ENCODE results near the gene ATP8A2. TPM values are rescaled to one million over a fixed set of nuclear protein-coding genes. Genes with fewer than 3 reads are reported as not detected.
A peak's percentile ranks its signal among the peaks of the same experiment; 100 is the strongest.

The ATP8A2 gene
- total RNA-seq, 2 experiments from 2014 or later = 0.22 to 0.24 TPM

DNA sequence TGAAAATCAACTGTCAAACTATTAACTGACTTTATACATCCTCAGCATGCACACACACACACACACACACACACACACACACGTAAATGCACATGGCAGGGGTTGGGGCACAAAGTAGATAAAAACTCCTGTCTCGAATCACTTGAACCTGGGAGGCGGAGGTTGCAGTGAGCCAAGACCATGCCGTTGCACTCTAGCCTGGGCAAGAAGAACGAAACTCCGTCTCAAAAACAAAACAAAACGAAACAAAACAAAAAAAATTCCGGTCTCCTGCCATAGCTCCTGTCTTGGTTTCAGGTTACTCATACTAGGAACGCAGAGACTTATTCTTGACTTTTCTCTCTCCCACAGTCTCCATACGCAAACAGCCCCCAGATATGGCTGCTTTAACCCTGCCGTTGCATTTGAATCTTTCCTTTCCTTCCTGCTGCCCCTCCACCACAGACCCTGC, 531.1 kb downstream of the ATP8A2 start:
- Mint-ChIP-seq H3K36me3 (ENCODE audit: low read depth) (peaks cover under 1% of the 10 kb centered on the region), H3K27me3 (ENCODE audit: low read depth) (no peaks in the 10 kb centered on the region), H3K4me3 (peak overlapping the region; percentile 1), H3K9me3 (peaks cover 2% of the 10 kb centered on the region), H3K4me1 (ENCODE audit: low read depth) (peaks cover 28% of the 10 kb centered on the region), H3K27ac (no peak overlapping the region)
- intact Hi-C loops (cut with micrococcal nuclease) = loop anchor here (1.0 to 10.0 kb wide), 5 partner anchors 22 to 1242 kb away; partner anchors contain the start of gene MTMR6
- DNase-seq = peak; percentile 28
- CTCF ChIA-PET = no interaction called here

DNA sequence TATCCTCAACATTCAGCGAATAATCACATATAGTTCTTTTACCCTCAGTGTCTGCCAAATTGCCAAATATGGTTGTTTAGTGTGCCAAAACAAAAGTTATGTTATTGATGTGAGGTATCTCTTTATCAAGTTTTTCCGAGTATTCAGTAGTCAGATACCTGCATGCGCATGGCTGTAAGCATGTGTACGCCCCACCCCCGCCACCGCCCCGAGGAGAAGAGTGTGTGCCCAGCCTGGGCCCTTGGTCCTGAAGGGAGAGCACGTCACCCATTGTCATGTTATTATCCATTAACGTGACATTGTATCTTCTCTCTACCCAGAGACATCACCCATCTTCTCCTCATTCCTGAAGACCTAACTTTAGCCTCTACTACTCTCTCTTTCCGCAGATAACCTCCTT, 533.1 kb downstream of the ATP8A2 start:
- H3K9me3 Mint-ChIP-seq = no peaks in the 10 kb centered on the region
- H3K36me3 Mint-ChIP-seq (ENCODE audit: low read depth) = no peaks in the 10 kb centered on the region
- CTCF ChIA-PET = no interaction called here
- H3K27me3 Mint-ChIP-seq (ENCODE audit: low read depth) = no peaks in the 10 kb centered on the region
- intact Hi-C loops (cut with micrococcal nuclease) = loop anchor here (10.0 kb wide), 3 partner anchors 280 to 1240 kb away; partner anchors contain the start of gene MTMR6
- H3K4me3 Mint-ChIP-seq = no peak overlapping the region
- H3K4me1 Mint-ChIP-seq (ENCODE audit: low read depth) = peaks cover 20% of the 10 kb centered on the region
- DNase-seq = no peak
- H3K27ac Mint-ChIP-seq = no peak overlapping the region

DNA sequence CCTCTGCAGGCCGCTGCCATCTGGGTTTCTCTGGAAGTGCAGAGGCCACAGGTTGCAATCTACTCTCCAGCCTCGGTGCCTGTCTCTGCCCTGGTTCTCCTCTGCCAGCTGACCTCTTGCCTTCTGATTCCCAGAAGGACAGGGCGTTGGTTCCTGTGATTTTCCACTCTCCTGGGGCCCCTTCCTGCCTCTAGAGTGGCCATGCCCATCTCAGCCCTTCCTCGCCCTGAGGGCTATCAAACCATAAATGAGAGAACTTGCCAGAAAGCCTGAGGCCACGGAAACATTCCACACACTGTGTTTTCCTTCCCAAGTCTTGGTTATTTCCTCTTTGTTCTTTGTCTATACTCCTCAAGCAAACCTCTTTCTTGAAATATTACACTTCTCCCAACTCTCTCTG, 533.8 kb downstream of the ATP8A2 start:
- intact Hi-C loops (cut with micrococcal nuclease) = loop anchor here (1.0 to 10.0 kb wide), 12 partner anchors 17 to 1239 kb away; partner anchors contain the start of genes MTMR6 and SHISA2
- CTCF ChIA-PET = no interaction called here
- no peak overlapping the region for H3K4me3 Mint-ChIP-seq

DNA sequence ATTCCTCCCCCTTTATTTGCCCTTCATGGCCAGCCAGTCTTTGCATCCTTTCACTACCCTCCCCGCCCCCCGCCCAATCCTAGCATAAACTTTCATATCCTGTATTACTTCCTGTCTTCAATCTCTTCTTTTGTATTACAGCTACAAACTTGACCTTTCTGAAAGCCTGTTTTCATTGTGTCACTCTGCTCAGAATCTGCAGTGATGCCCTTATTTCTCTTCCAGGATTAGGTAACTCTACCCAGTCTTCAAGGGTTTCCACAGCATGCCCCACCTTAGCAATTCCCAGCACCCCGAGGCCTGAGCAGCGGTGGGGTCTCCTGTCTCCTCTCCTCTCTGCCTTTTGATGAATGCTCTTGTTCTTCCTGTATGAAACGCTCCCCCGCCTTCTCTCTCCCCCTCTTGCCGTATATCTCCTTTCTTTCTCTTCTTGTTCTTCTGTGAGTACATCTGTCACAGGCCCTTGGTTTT, 534.5 kb downstream of the ATP8A2 start:
- H3K27me3 Mint-ChIP-seq (ENCODE audit: low read depth) = no peaks in the 10 kb centered on the region
- H3K4me1 Mint-ChIP-seq (ENCODE audit: low read depth) = peaks cover 6% of the 10 kb centered on the region
- no peaks in the 10 kb centered on the region for H3K9me3 Mint-ChIP-seq
- no peak overlapping the region for H3K27ac Mint-ChIP-seq
- no peaks in the 10 kb centered on the region for H3K36me3 Mint-ChIP-seq (ENCODE audit: low read depth)
- DNase-seq = peak; percentile 60
- CTCF ChIA-PET = interaction anchor here (0.6 kb wide), 1 partner anchor 531 kb away, joined by 3 read pairs; no protein-coding TSS in a partner anchor
- intact Hi-C loops (cut with micrococcal nuclease) = loop anchor here (1.0 to 10.0 kb wide), 12 partner anchors 18 to 1239 kb away; partner anchors contain the start of genes MTMR6 and SHISA2
- H3K4me3 Mint-ChIP-seq = no peak overlapping the region

More for the DNA sequence above, 533.8 kb downstream of the ATP8A2 start:
- H3K4me1 Mint-ChIP-seq (ENCODE audit: low read depth) = peaks cover 12% of the 10 kb centered on the region
- no peaks in the 10 kb centered on the region for H3K36me3 Mint-ChIP-seq (ENCODE audit: low read depth)
- H3K27me3 Mint-ChIP-seq (ENCODE audit: low read depth) = no peaks in the 10 kb centered on the region
- DNase-seq = no peak
- H3K9me3 Mint-ChIP-seq = no peaks in the 10 kb centered on the region
- no peak overlapping the region for H3K27ac Mint-ChIP-seq

DNA sequence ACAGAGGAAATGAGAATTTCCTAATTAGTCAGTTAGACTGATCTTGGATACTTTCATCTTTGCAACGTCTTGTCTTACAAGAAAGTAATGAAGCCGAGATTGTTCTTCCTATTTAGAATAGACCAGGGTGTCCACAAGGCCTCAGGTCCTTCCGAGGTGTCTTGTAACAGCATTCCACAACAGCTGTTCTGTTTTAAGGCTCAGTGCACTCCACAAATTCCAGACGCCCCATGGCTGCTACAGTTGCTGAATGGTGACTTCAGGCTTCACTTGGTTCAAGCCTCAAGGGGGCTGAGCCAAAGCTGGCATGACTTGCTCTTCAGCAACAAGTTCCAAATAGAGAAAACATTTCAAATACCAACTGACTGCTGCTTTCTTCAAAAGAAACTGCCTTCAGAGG, 536.6 kb downstream of the ATP8A2 start:
- DNase-seq = no peak
- Mint-ChIP-seq H3K27me3 (ENCODE audit: low read depth) (no peaks in the 10 kb centered on the region), H3K4me1 (ENCODE audit: low read depth) (peaks cover 3% of the 10 kb centered on the region), H3K9me3 (no peaks in the 10 kb centered on the region), H3K27ac (no peak overlapping the region), H3K4me3 (no peak overlapping the region), H3K36me3 (ENCODE audit: low read depth) (no peaks in the 10 kb centered on the region)
- CTCF ChIA-PET = no interaction called here
- intact Hi-C loops (cut with micrococcal nuclease) = loop anchor here (10.0 kb wide), 3 partner anchors 276 to 1236 kb away; partner anchors contain the start of gene MTMR6

DNA sequence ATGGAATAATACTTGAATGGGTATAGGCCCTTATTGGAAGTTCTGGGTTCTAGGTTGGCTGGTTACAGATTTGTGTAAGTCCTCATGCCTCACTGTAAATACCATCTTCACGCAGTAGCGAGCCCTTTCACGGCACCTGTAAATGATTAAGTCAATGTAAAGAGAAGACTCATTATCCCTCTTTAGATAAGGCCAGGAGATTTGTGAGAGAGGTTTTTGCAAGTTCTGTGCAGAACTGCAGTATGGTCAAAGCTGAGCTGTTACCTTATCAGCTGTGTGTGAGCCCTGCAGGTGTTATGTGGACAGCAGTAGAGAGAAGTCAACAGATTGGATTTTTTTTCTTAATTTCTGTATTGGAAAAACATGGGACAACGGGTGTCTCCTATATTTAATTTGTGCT, 538.5 kb downstream of the ATP8A2 start:
- no peak for DNase-seq
- Mint-ChIP-seq H3K36me3 (ENCODE audit: low read depth) (no peaks in the 10 kb centered on the region), H3K27ac (no peak overlapping the region), H3K4me1 (ENCODE audit: low read depth) (peaks cover 3% of the 10 kb centered on the region), H3K9me3 (no peaks in the 10 kb centered on the region), H3K4me3 (no peak overlapping the region), H3K27me3 (ENCODE audit: low read depth) (no peaks in the 10 kb centered on the region)
- intact Hi-C loops (cut with micrococcal nuclease) = no loop called here
- CTCF ChIA-PET = no interaction called here

DNA sequence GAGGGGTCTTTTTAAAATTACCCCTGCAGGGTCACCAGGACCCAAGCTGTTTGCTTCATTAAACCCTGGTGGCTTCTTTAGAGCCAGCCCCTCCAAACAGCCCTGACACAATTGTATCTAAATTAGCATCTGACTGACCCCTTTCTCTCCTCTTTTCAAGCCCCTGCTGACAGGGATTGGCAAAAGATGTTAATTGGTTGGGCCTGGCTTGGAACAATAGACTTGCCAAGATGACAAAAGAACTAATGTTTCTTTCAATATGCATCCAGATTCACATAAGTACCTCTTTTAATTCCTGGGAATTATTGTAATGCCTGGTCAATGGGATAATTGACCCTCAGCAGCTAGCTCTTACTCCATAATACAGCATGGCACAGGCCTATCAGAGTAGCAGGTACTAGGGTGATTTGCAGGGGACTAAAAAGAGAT, 539.2 kb downstream of the ATP8A2 start:
- CTCF ChIA-PET = no interaction called here
- H3K4me1 Mint-ChIP-seq (ENCODE audit: low read depth) = peaks cover 3% of the 10 kb centered on the region
- intact Hi-C loops (cut with micrococcal nuclease) = no loop called here
- no peaks in the 10 kb centered on the region for H3K36me3 Mint-ChIP-seq (ENCODE audit: low read depth)
- H3K4me3 Mint-ChIP-seq = no peak overlapping the region
- DNase-seq = no peak
- no peaks in the 10 kb centered on the region for H3K9me3 Mint-ChIP-seq
- H3K27me3 Mint-ChIP-seq (ENCODE audit: low read depth) = no peaks in the 10 kb centered on the region
- H3K27ac Mint-ChIP-seq = no peak overlapping the region

DNA sequence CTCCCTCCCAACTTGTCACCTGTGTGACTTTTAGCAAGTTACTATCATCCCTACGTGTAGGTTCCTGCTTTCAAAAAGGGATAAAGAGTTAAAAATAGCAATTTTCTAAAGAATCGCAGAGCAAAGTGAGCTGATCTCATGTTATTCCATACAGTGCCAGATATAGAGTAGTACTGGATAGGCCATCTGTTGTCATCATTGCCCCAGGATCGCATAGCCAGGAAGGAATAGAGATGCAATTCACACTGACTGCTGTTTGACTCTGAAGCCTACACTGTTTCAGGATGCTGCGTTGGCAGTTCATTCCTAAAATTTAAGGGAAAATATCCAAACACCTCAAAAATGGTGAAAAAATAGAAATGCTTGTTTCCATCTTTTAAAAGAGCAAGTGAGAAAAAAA, 541.2 kb downstream of the ATP8A2 start:
- H3K27me3 Mint-ChIP-seq (ENCODE audit: low read depth) = no peaks in the 10 kb centered on the region
- intact Hi-C loops (cut with micrococcal nuclease) = no loop called here
- CTCF ChIA-PET = interaction anchor here (0.8 kb wide), 1 partner anchor 21 kb away, joined by 3 read pairs; no protein-coding TSS in a partner anchor
- no peaks in the 10 kb centered on the region for H3K9me3 Mint-ChIP-seq
- no peak overlapping the region for H3K27ac Mint-ChIP-seq
- no peak overlapping the region for H3K4me3 Mint-ChIP-seq
- no peak for DNase-seq
- no peaks in the 10 kb centered on the region for H3K36me3 Mint-ChIP-seq (ENCODE audit: low read depth)
- H3K4me1 Mint-ChIP-seq (ENCODE audit: low read depth) = no peaks in the 10 kb centered on the region

DNA sequence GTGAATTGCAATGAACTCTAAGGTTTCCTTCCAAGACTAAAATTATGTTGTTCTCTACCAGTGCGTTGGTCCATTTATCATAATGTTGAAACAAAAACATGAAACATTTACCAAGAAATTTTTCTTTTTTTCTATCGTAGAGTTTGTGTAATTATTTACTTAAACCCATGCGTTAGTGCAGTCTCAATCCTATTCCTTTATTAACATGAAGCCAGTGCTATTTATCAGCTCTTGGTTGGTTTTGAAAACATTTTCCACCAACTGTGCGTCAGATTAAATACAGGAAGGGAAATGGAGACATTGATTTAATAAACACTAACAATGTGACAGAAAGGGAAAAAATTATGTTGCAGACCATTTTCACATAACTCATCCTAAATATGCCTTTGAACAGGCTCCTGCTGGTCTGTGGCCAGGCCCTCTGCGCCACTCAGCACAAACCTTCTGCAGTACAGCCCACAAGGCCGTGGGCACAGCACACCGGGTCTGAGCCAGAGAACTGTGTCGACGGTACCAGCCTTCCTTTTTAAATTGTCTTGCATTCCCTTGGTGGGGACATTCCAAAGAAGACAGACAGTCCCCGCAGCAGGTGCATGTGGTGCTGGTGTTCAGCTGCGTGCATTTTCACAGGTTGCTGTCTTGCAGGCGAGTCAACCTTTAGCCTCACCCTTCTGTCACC, 544.2 kb downstream of the ATP8A2 start:
- H3K4me3 Mint-ChIP-seq = no peak overlapping the region
- H3K9me3 Mint-ChIP-seq = no peaks in the 10 kb centered on the region
- no peak overlapping the region for H3K27ac Mint-ChIP-seq
- CTCF ChIA-PET = no interaction called here
- H3K27me3 Mint-ChIP-seq (ENCODE audit: low read depth) = no peaks in the 10 kb centered on the region
- intact Hi-C loops (cut with micrococcal nuclease) = no loop called here
- H3K36me3 Mint-ChIP-seq (ENCODE audit: low read depth) = no peaks in the 10 kb centered on the region
- no peak for DNase-seq
- peaks cover 8% of the 10 kb centered on the region for H3K4me1 Mint-ChIP-seq (ENCODE audit: low read depth)

DNA sequence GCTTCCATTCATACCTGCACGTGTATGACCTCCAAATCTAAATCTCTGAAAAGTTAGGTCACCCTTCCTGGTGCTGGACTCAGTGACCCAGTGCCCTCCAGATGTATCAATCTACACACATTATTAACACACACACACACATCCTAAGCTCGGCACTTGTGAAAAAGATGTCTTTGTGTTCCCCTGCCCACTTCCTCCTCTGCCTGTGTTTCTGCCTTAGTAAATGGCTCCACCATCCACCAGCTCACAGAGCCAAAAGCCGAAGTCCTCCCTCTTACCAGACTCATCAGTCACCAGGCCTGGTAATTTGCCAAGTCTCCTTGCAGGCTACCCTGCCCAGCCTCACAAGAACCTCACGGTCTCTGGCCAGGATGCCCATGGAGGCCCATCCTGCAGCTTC, 548.5 kb downstream of the ATP8A2 start:
- Mint-ChIP-seq H3K27ac (no peak overlapping the region), H3K36me3 (ENCODE audit: low read depth) (no peaks in the 10 kb centered on the region)
- DNase-seq = peak; percentile 18

DNA sequence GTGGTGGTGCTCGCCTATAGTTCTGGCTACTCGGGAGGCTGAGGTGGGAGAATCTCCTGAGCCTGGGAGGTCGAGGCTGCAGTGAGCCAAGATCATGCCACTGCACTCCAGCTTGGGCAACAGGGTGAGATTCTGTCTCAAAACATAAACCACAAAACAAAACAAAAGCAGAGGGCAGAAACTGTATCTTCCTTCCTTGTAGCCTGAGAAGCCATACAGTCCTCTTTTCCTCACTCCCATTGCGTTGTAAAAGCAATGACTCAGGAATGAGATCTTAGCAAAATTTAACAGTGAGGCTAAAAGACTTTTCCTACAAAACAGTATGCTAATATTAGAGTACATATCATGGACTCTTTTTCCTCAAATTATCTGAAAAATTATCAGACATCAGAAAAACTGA, 549.2 kb downstream of the ATP8A2 start:
- Mint-ChIP-seq H3K36me3 (ENCODE audit: low read depth) (no peaks in the 10 kb centered on the region), H3K27me3 (ENCODE audit: low read depth) (no peaks in the 10 kb centered on the region), H3K9me3 (no peaks in the 10 kb centered on the region), H3K4me3 (no peak overlapping the region), H3K4me1 (ENCODE audit: low read depth) (peaks cover 8% of the 10 kb centered on the region), H3K27ac (no peak overlapping the region)
- no peak for DNase-seq
- CTCF ChIA-PET = no interaction called here
- intact Hi-C loops (cut with micrococcal nuclease) = loop anchor here (5.0 kb wide), 1 partner anchor 141 kb away; no protein-coding TSS in a partner anchor

More for the DNA sequence above, 548.5 kb downstream of the ATP8A2 start:
- Mint-ChIP-seq H3K4me3 (no peak overlapping the region), H3K9me3 (no peaks in the 10 kb centered on the region), H3K27me3 (ENCODE audit: low read depth) (no peaks in the 10 kb centered on the region), H3K4me1 (ENCODE audit: low read depth) (peaks cover 8% of the 10 kb centered on the region)
- CTCF ChIA-PET = interaction anchor here (0.5 to 1.2 kb wide), 3 partner anchors 90 to 129 kb away, joined by 3 to 4 read pairs (median 3); no protein-coding TSS in a partner anchor
- intact Hi-C loops (cut with micrococcal nuclease) = loop anchor here (5.0 kb wide), 1 partner anchor 142 kb away; no protein-coding TSS in a partner anchor

DNA sequence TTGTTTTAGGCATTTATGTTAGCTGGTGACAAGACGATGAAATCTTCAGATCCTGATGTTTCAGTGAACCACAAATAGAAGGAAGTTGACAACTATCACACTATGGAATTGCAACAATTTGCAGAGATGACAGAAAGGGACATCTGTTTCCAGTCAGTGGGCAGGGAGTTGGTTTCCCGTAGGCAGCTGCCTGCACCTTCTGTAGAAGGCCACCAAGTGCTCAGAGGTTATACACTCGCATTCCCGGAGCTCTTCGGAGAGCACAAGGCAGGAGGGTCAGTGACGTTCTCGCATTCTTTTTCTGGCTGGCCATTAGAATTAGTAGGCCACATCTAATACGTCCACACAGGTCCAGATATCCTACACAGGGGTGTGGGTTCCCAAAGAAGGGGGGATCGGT, 550.6 kb downstream of the ATP8A2 start:
- Mint-ChIP-seq H3K27me3 (ENCODE audit: low read depth) (no peaks in the 10 kb centered on the region), H3K27ac (no peak overlapping the region), H3K4me1 (ENCODE audit: low read depth) (peaks cover 8% of the 10 kb centered on the region), H3K4me3 (no peak overlapping the region), H3K9me3 (no peaks in the 10 kb centered on the region), H3K36me3 (ENCODE audit: low read depth) (no peaks in the 10 kb centered on the region)
- CTCF ChIA-PET = no interaction called here
- DNase-seq = no peak
- intact Hi-C loops (cut with micrococcal nuclease) = loop anchor here (5.0 kb wide), 1 partner anchor 140 kb away; no protein-coding TSS in a partner anchor

All from activated naive CD4-positive, alpha-beta T cell treated with anti-CD3 and anti-CD28 coated beads for 36 hours (primary cell).